HL-60 (cell line): ENCODE data around the gene CCDC43.

Experiments used
- DNase-seq, 2 experiments: peaks; one replicate each; pipeline ENCODE4 v3.0.0-alpha.2; 2010 to 2020; ENCODE audit warnings: low read depth in 1 of 2, low spot score in 1 of 2
- H3K27ac ChIP-seq: fragments of 250-450 bp; sonication (Bioruptor Pico); replicated peaks from 2 replicates; pipeline ENCODE4 v1.5.1; 2020; ENCODE audit warnings: mild to moderate bottlenecking, moderate library complexity
- H3K27me3 ChIP-seq: fragments of 250-450 bp; sonication (Bioruptor Pico); 2 replicates; pipeline ENCODE4 v1.5.1; 2021; ENCODE audit warnings: mild to moderate bottlenecking, moderate library complexity; ENCODE audit not compliant: insufficient read depth, poor library complexity, severe bottlenecking
- H3K4me3 ChIP-seq: replicated peaks from 2 replicates; pipeline ENCODE4 v1.5.1; 2011; ENCODE audit warnings: mild to moderate bottlenecking, control low read depth, low read length; ENCODE audit not compliant: insufficient read depth
- CTCF ChIP-seq: IDR thresholded peaks from one replicate; pipeline ENCODE4 v1.5.1; 2011; ENCODE audit warnings: low read length, control low read depth, inconsistent platforms; ENCODE audit not compliant: insufficient read depth
- GABPA ChIP-seq: IDR thresholded peaks from 2 replicates; pipeline ENCODE4 v1.6.1; 2012; ENCODE audit warnings: low read depth
- POLR2AphosphoS5 ChIP-seq: IDR thresholded peaks from 2 replicates; pipeline ENCODE4 v1.6.1; 2012; ENCODE audit warnings: low read depth
- REST ChIP-seq: IDR thresholded peaks from 2 replicates; pipeline ENCODE4 v1.6.1; 2012; ENCODE audit warnings: low read depth; ENCODE audit not compliant: insufficient replicate concordance
- SPI1 ChIP-seq: IDR thresholded peaks from 2 replicates; pipeline ENCODE4 v1.6.1; 2012; ENCODE audit warnings: low read depth, mild to moderate bottlenecking, borderline replicate concordance

Gene CCDC43

GRCh38 chr17:44646280-44646679, 43.3 kb downstream of the CCDC43 start:
- no peak overlapping the region for H3K4me3 ChIP-seq
- no peak overlapping the region for H3K27ac ChIP-seq
- H3K27me3 ChIP-seq, result no peaks in the 10 kb centered on the region
- TF ChIP-seq GABPA (no peak), POLR2AphosphoS5 (no peak), SPI1 (no peak), REST (no peak), CTCF (no peak)
- no peak for DNase-seq

GRCh38 chr17:44645341-44645740, 44.2 kb downstream of the CCDC43 start:
- TF ChIP-seq SPI1, result no peak
- TF ChIP-seq CTCF, result no peak
- no peak for TF ChIP-seq GABPA
- no peak for TF ChIP-seq POLR2AphosphoS5
- no peak for TF ChIP-seq REST
- Histone ChIP-seq H3K27ac (no peak overlapping the region), H3K4me3 (no peak overlapping the region), H3K27me3 (no peaks in the 10 kb centered on the region)
- DNase-seq, result no peak

- no peak for DNase-seq
- H3K4me3 ChIP-seq, result no peak overlapping the region
- TF ChIP-seq CTCF (no peak), POLR2AphosphoS5 (no peak), SPI1 (no peak), REST (no peak), GABPA (no peak)
- no peaks in the 10 kb centered on the region for H3K27me3 ChIP-seq
- H3K27ac ChIP-seq, result no peak overlapping the region
These were observed 46.7 kb downstream of the CCDC43 start for GRCh38 chr17:44642834-44643233.
